ENCODE measurements around the gene RAI14. TPM values are rescaled to one million over a fixed set of nuclear protein-coding genes. Genes with fewer than 3 reads are reported as not detected.
"Not testable (repeated sequence)": the region's sequence is repeated elsewhere in the genome, so short reads cannot be mapped to it uniquely, and the experiment has no call there.

The RAI14 gene
- polyA plus RNA-seq, 1 donor = 19.7 TPM

GRCh38 chr5:34770486-34770885 is 114.4 kb downstream of the RAI14 start:
- DNase-seq (ENCODE audit: low read depth) = no peak

GRCh38 chr5:34771076-34771475 is 114.9 kb downstream of the RAI14 start:
- no peak for DNase-seq (ENCODE audit: low read depth)

- DNase-seq (ENCODE audit: low read depth) = no peak
Measured at GRCh38 chr5:34772267-34773098, 116.4 kb downstream of the RAI14 start.

GRCh38 chr5:34774139-34774538 is 118.0 kb downstream of the RAI14 start:
- DNase-seq (ENCODE audit: low read depth) = no peak

GRCh38 chr5:34774678-34775077 is 118.5 kb downstream of the RAI14 start:
- not testable (repeated sequence) for DNase-seq (ENCODE audit: low read depth)

GRCh38 chr5:34775886-34776285 is 119.8 kb downstream of the RAI14 start:
- no peak for DNase-seq (ENCODE audit: low read depth)

- DNase-seq (ENCODE audit: low read depth) = no peak
Measured at GRCh38 chr5:34778091-34778850, 122.1 kb downstream of the RAI14 start.

- not testable (repeated sequence) for DNase-seq (ENCODE audit: low read depth)
Measured at GRCh38 chr5:34783892-34784291, 127.8 kb downstream of the RAI14 start.

GRCh38 chr5:34787035-34787434 is 130.9 kb downstream of the RAI14 start:
- DNase-seq (ENCODE audit: low read depth) = no peak

- no peak for DNase-seq (ENCODE audit: low read depth)
Measured at GRCh38 chr5:34789021-34789531, 132.9 kb downstream of the RAI14 start.

- no peak for DNase-seq (ENCODE audit: low read depth)
Measured at GRCh38 chr5:34789639-34790038, 133.5 kb downstream of the RAI14 start.

- DNase-seq (ENCODE audit: low read depth) = no peak
Measured at GRCh38 chr5:34790069-34790468, 133.9 kb downstream of the RAI14 start.

GRCh38 chr5:34791761-34792244 is 135.7 kb downstream of the RAI14 start:
- no peak for DNase-seq (ENCODE audit: low read depth)

GRCh38 chr5:34802834-34803563 is 146.9 kb downstream of the RAI14 start:
- DNase-seq (ENCODE audit: low read depth) = no peak

- DNase-seq (ENCODE audit: low read depth) = no peak
Measured at GRCh38 chr5:34803974-34804732, 148.0 kb downstream of the RAI14 start.

GRCh38 chr5:34804913-34805312 is 148.8 kb downstream of the RAI14 start:
- DNase-seq (ENCODE audit: low read depth) = no peak

GRCh38 chr5:34806532-34806931 is 150.4 kb downstream of the RAI14 start:
- DNase-seq (ENCODE audit: low read depth) = no peak

- no peak for DNase-seq (ENCODE audit: low read depth)
Measured at GRCh38 chr5:34811706-34812105, 155.6 kb downstream of the RAI14 start.

GRCh38 chr5:34813509-34813908 is 157.4 kb downstream of the RAI14 start:
- DNase-seq (ENCODE audit: low read depth) = no peak

GRCh38 chr5:34817558-34818351 is 161.6 kb downstream of the RAI14 start:
- DNase-seq (ENCODE audit: low read depth) = no peak

All from forelimb muscle (tissue), 1 donor.